G401 (cell line): ENCODE results near the gene UBLCP1. TPM values are rescaled to one million over a fixed set of nuclear protein-coding genes. Genes with fewer than 3 reads are reported as not detected.

Experiments
- DNase-seq: peaks from one replicate; pipeline ENCODE4 v3.0.0-alpha.2; 2015; ENCODE audit warnings: low spot score
- in situ Hi-C: cut with HindIII; loops from 2 replicates; pipeline ENCODE4 v1.10.0; 2016; ENCODE audit warnings: low sequenced_read_pairs, mixed read lengths
- total RNA-seq: library from RNA; depleted of rRNA; stranded (reverse); fragments of >200 nt; shearing (Covaris generic); gene quantifications from 2 replicates; pipeline ENCODE4 v1.2.3, GENCODE V29; 2014; rRNA removed

Gene UBLCP1
- total RNA-seq, 1 experiment from 2014 or later: 69.8 TPM

DNA sequence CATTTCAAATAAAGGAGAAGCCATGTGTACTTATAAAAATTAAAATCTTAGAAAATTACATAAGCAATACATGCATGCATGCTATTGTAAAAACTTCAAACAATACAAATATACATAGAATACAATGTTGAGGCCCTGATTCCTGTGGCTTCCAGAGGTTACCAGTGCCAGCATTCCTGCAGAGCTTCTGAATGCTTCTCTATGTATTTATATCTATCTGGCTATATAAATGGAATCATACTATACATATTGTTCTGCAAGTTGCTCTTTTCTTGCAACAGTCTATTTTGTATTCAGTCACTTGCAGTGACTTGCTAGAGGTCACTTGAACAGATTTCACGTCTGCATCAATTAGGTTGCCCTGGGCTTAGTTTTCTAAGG is 70.4 kb downstream of the UBLCP1 start:
- peak; percentile 45 for DNase-seq
- in situ Hi-C loops: no loop called here

Other genes starting within 250 kb of the UBLCP1 start
- not detected in 2 replicates for gene EBF1, start 163.4 kb upstream of the UBLCP1 start, total RNA-seq
- 68.6 and 69.0 TPM in 2 replicates for gene RNF145, start 53.7 kb upstream of the UBLCP1 start, total RNA-seq
- not detected in 2 replicates for gene IL12B, start 67.2 kb downstream of the UBLCP1 start, total RNA-seq